CD14-positive monocyte (primary cell): ENCODE results near the gene NKD2. TPM values are rescaled to one million over a fixed set of nuclear protein-coding genes. Genes with fewer than 3 reads are reported as not detected.

Experiments used
- DNase-seq, 3 donors: peaks; one replicate each; pipeline ENCODE4 v3.0.0-alpha.2; 2011 to 2022
- H2AFZ ChIP-seq: 2 replicates; pipeline ENCODE4 v1.6.0; 2012; ENCODE audit warnings: mild to moderate bottlenecking, low read depth, low read length, inconsistent platforms; ENCODE audit not compliant: insufficient read depth, poor library complexity, severe bottlenecking
- H3K27ac ChIP-seq, 2 donors: 1 replicate in 1 of 2; 2 replicates in 1 of 2; pipeline ENCODE4 v1.5.1; 2012 to 2013; ENCODE audit warnings: low read length in 2 of 2, control low read depth in 1 of 2, inconsistent platforms in 1 of 2, low read depth in 1 of 2, mild to moderate bottlenecking in 1 of 2
- H3K27me3 ChIP-seq, 2 donors: one replicate each; pipeline versions ENCODE4 v1.6.0 to v1.6.1; 2011 to 2013; ENCODE audit warnings: low read length in 2 of 2; ENCODE audit not compliant: control insufficient read depth in 2 of 2, insufficient read depth in 2 of 2
- H3K36me3 ChIP-seq, 2 donors: replicated peaks in 1 of 2; 1 replicate in 1 of 2; 2 replicates in 1 of 2; pipeline versions ENCODE4 v1.5.1 to v1.6.1; 2012 to 2013; ENCODE audit warnings: low read length in 2 of 2, control low read depth in 1 of 2, inconsistent platforms in 1 of 2, mild to moderate bottlenecking in 1 of 2; ENCODE audit not compliant: insufficient read depth in 2 of 2, control insufficient read depth in 1 of 2
- H3K4me1 ChIP-seq, 2 donors: 1 replicate in 1 of 2; 2 replicates in 1 of 2; pipeline versions ENCODE4 v1.5.1 to v1.6.1; 2012 to 2013; ENCODE audit warnings: low read length in 2 of 2, control low read depth in 1 of 2, inconsistent platforms in 1 of 2, mild to moderate bottlenecking in 1 of 2, moderate library complexity in 1 of 2; ENCODE audit not compliant: insufficient read depth in 2 of 2, control insufficient read depth in 1 of 2
- H3K4me2 ChIP-seq: replicated peaks from 2 replicates; pipeline ENCODE3; 2012; ENCODE audit warnings: low read length, moderate library complexity, mild to moderate bottlenecking; ENCODE audit not compliant: poor library complexity, severe bottlenecking; ENCODE audit errors: extremely low read depth
- H3K4me3 ChIP-seq, 3 experiments: fragments of 200-600 bp in 1 of 3; sonication (generic) in 1 of 3; replicated peaks in 1 of 3; 1 replicate in 2 of 3; 2 replicates in 1 of 3; pipeline ENCODE4 v1.5.1; 2011 to 2013; ENCODE audit warnings: low read length in 3 of 3, mild to moderate bottlenecking in 3 of 3, control low read depth in 2 of 3, low read depth in 2 of 3, inconsistent platforms in 1 of 3, moderate library complexity in 1 of 3
- H3K79me2 ChIP-seq: 2 replicates; pipeline ENCODE4 v1.6.0; 2012; ENCODE audit warnings: mild to moderate bottlenecking, control low read depth, inconsistent platforms, low read length, moderate library complexity; ENCODE audit not compliant: insufficient read depth
- H3K9ac ChIP-seq: 2 replicates; pipeline ENCODE4 v1.6.0; 2017; ENCODE audit warnings: low read length, mild to moderate bottlenecking; ENCODE audit not compliant: insufficient read depth, poor library complexity, severe bottlenecking
- H3K9me3 ChIP-seq, 2 donors: replicated peaks in 1 of 2; 1 replicate in 1 of 2; 2 replicates in 1 of 2; pipeline versions ENCODE4 v1.5.1 to v1.6.1; 2012 to 2013; ENCODE audit warnings: low read length in 2 of 2, control low read depth in 1 of 2; ENCODE audit not compliant: control insufficient read depth in 1 of 2, insufficient read depth in 1 of 2
- H4K20me1 ChIP-seq: 2 replicates; pipeline ENCODE4 v1.6.0; 2012; ENCODE audit warnings: mild to moderate bottlenecking, low read length, control low read depth, moderate library complexity; ENCODE audit not compliant: insufficient read depth
- H3K27ac Mint-ChIP-seq, 7 donors: one replicate each; pipeline ENCODE4 v1.8.0; 2020; ENCODE audit warnings: mild to moderate bottlenecking in 7 of 7, mixed read lengths in 7 of 7, moderate library complexity in 6 of 7, inconsistent platforms in 2 of 7
- H3K27me3 Mint-ChIP-seq, 3 donors: one replicate each; pipeline ENCODE4 v1.8.0; 2021 to 2022; ENCODE audit warnings: low read depth in 3 of 3, mild to moderate bottlenecking in 3 of 3, mixed read lengths in 3 of 3, moderate library complexity in 3 of 3, inconsistent platforms in 1 of 3
- H3K36me3 Mint-ChIP-seq, 2 donors: one replicate each; pipeline ENCODE4 v1.8.0; 2020; ENCODE audit warnings: mixed read lengths in 2 of 2, inconsistent platforms in 1 of 2, mild to moderate bottlenecking in 1 of 2
- H3K4me1 Mint-ChIP-seq: one replicate; pipeline ENCODE4 v1.8.0; 2020; ENCODE audit warnings: mild to moderate bottlenecking, mixed read lengths
- H3K4me3 Mint-ChIP-seq, 2 donors: one replicate each; pipeline ENCODE4 v1.8.0; 2020; ENCODE audit warnings: mild to moderate bottlenecking in 2 of 2, mixed read lengths in 2 of 2, moderate library complexity in 1 of 2
- H3K9me3 Mint-ChIP-seq, 7 donors: one replicate each; pipeline ENCODE4 v1.8.0; 2020 to 2022; ENCODE audit warnings: mixed read lengths in 7 of 7, mild to moderate bottlenecking in 6 of 7, moderate library complexity in 6 of 7, inconsistent platforms in 2 of 7
- WGBS: methylation state at CpG from one replicate; pipeline ENCODE4 v1.1.5; 2013; ENCODE audit warnings: missing lambda C conversion rate; ENCODE audit not compliant: insufficient coverage; 5-methylcytosine and 5-hydroxymethylcytosine counted together
- intact Hi-C, 2 donors: fragments of 100-400 bp; cut with micrococcal nuclease; formaldehyde crosslinking; loops; one replicate each; pipeline versions ENCODE4 v1.15.0 to v1.15.1; 2023
- polyA plus RNA-seq, 3 donors: library from polyadenylated mRNA; depleted of rRNA in 1 of 3; unstranded in 2 of 3; stranded (reverse) in 1 of 3; fragments of 300-500 nt in 2 of 3; fragments of >200 nt in 1 of 3; fragmentation: Illumina TruSeq in 2 of 3; gene quantifications; 1 replicate in 2 of 3; 2 replicates in 1 of 3; pipeline ENCODE4 v1.2.3, GENCODE V29; 2012 to 2021
- TF ChIP-seq, protein P1 (sequence below): fragments of 200-600 bp; IDR thresholded peaks from one replicate; pipeline ENCODE4 v1.8.0; 2022; ENCODE audit warnings: antibody characterized with exemption, mild to moderate bottlenecking

Gene NKD2
- polyA plus RNA-seq, 3 donors, result not detected

DNA sequence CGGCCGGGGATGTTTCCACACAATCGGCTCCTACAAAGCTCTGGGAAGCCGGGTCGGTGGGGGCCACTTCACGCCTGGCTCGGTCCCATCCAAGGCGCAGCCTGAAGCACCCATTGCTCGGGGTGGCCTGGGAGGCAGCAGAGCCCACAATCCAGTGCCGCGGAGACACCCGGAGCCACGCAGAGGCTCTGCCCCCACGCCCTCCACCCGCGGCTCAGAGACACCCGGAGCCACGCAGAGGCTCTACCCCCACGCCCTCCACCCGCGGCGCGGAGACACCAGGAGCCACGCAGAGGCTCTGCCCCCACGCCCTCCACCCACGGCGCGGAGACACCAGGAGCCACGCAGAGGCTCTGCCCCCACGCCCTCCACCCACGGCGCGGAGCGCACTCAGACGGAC lies 71.4 kb downstream of the NKD2 start:
- TF ChIP-seq, protein P1, sequence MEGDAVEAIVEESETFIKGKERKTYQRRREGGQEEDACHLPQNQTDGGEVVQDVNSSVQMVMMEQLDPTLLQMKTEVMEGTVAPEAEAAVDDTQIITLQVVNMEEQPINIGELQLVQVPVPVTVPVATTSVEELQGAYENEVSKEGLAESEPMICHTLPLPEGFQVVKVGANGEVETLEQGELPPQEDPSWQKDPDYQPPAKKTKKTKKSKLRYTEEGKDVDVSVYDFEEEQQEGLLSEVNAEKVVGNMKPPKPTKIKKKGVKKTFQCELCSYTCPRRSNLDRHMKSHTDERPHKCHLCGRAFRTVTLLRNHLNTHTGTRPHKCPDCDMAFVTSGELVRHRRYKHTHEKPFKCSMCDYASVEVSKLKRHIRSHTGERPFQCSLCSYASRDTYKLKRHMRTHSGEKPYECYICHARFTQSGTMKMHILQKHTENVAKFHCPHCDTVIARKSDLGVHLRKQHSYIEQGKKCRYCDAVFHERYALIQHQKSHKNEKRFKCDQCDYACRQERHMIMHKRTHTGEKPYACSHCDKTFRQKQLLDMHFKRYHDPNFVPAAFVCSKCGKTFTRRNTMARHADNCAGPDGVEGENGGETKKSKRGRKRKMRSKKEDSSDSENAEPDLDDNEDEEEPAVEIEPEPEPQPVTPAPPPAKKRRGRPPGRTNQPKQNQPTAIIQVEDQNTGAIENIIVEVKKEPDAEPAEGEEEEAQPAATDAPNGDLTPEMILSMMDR, result no peak
- Mint-ChIP-seq H3K4me3 (no peak overlapping the region), H3K9me3 (peaks cover 0 to 4% (median 0%) of the 10 kb centered on the region in 7 donors), H3K27ac (no peak overlapping the region), H3K36me3 (peaks cover 42 to 55% of the 10 kb centered on the region in 2 donors), H3K27me3 (peaks cover 0 to 2% (median 0%) of the 10 kb centered on the region in 3 donors), H3K4me1 (no peaks in the 10 kb centered on the region)
- H3K9me3 ChIP-seq, result no peaks in the 10 kb centered on the region
- H3K27ac ChIP-seq, result no peak overlapping the region
- no peak overlapping the region for H3K9ac ChIP-seq
- no peak overlapping the region for H2AFZ ChIP-seq
- H3K4me1 ChIP-seq, result no peaks in the 10 kb centered on the region
- no peak overlapping the region for H3K4me2 ChIP-seq
- no peaks in the 10 kb centered on the region for H3K79me2 ChIP-seq
- H3K27me3 ChIP-seq, result no peaks in the 10 kb centered on the region
- H3K4me3 ChIP-seq, result no peak overlapping the region
- H3K36me3 ChIP-seq, result peaks cover 32 to 48% of the 10 kb centered on the region in 2 donors
- intact Hi-C loops, result no loop called here
- WGBS, result 92% methylated on average over 12 of the region's 35 CpGs
- peaks cover 6% of the 10 kb centered on the region for H4K20me1 ChIP-seq
- DNase-seq, result no peak

DNA sequence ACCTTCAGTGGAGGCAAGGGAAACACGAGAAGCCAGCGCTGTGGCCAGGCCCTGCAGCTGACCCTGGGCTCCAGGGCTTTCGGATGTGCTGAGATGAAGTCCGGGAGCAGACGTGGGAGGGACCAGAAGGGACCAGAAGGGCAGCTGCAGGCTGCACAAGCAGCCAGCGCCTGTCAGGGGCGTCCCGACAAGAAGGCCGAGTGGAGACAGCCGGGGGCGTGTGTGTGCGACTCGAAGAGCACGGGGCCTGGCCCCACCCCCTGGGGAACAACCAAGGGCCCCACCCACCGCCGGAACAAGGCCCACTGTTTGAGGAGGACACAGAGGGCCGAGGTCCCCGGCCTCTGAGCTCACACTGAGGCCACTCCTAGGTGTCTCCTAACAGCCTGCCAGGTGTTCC lies 71.8 kb downstream of the NKD2 start:
- Mint-ChIP-seq H3K4me3 (no peak overlapping the region), H3K4me1 (no peaks in the 10 kb centered on the region), H3K36me3 (peaks cover 43 to 54% of the 10 kb centered on the region in 2 donors), H3K27ac (peak overlapping the region in 2 of 7 donors; percentile 41 to 85), H3K27me3 (peaks cover 0 to 2% (median 0%) of the 10 kb centered on the region in 3 donors), H3K9me3 (peaks cover 0 to 4% (median 0%) of the 10 kb centered on the region in 7 donors)
- no peaks in the 10 kb centered on the region for H3K4me1 ChIP-seq
- peaks cover 31 to 47% of the 10 kb centered on the region in 2 donors for H3K36me3 ChIP-seq
- H3K27me3 ChIP-seq, result no peaks in the 10 kb centered on the region
- WGBS, result 97% methylated on average over 12 of the region's 18 CpGs
- DNase-seq, result no peak
- no peak overlapping the region for H3K9ac ChIP-seq
- no peaks in the 10 kb centered on the region for H3K9me3 ChIP-seq
- no peak overlapping the region for H3K4me2 ChIP-seq
- TF ChIP-seq, protein P1, result no peak
- peaks cover 8% of the 10 kb centered on the region for H4K20me1 ChIP-seq
- no peaks in the 10 kb centered on the region for H3K79me2 ChIP-seq
- no peak overlapping the region for H3K4me3 ChIP-seq
- intact Hi-C loops, result no loop called here
- no peak overlapping the region for H2AFZ ChIP-seq
- no peak overlapping the region for H3K27ac ChIP-seq
